Chondrocyte (in vitro differentiated cells): ENCODE measurements around the gene ZNF552. TPM values are rescaled to one million over a fixed set of nuclear protein-coding genes. Genes with fewer than 3 reads are reported as not detected.
"Not testable (repeated sequence)": the region's sequence is repeated elsewhere in the genome, so short reads cannot be mapped to it uniquely, and the experiment has no call there.

Experiments
- DNase-seq: peaks from one replicate; pipeline ENCODE4 v3.0.0; 2021; ENCODE audit warnings: mixed read lengths, low spot score
- H3K27ac Mint-ChIP-seq: one replicate; pipeline ENCODE4 v1.8.0; 2021; ENCODE audit warnings: mild to moderate bottlenecking, moderate library complexity, mixed read lengths; ENCODE audit not compliant: unreplicated experiment
- H3K27me3 Mint-ChIP-seq: 2 replicates; pipeline ENCODE4 v1.8.0; 2021; ENCODE audit warnings: low read depth, mixed read lengths
- H3K36me3 Mint-ChIP-seq: 2 replicates; pipeline ENCODE4 v1.8.0; 2021; ENCODE audit warnings: low read depth, mixed read lengths
- H3K4me1 Mint-ChIP-seq: 2 replicates; pipeline ENCODE4 v1.8.0; 2021; ENCODE audit warnings: low read depth, mild to moderate bottlenecking, mixed read lengths
- H3K4me3 Mint-ChIP-seq: one replicate; pipeline ENCODE4 v1.8.0; 2021; ENCODE audit warnings: mild to moderate bottlenecking, moderate library complexity, mixed read lengths; ENCODE audit not compliant: unreplicated experiment
- H3K9me3 Mint-ChIP-seq: 2 replicates; pipeline ENCODE4 v1.8.0; 2021; ENCODE audit warnings: low read depth, mixed read lengths
- CTCF ChIP-seq: fragments of 200-600 bp; sonication (generic); IDR thresholded peaks from 2 replicates; pipeline ENCODE4 v1.5.0; 2021; ENCODE audit warnings: antibody characterized with exemption, mild to moderate bottlenecking, moderate library complexity
- total RNA-seq: library from RNA; stranded (reverse); gene quantifications from 3 replicates; pipeline ENCODE4 v1.2.1, GENCODE V29; 2021

Gene ZNF552
- total RNA-seq, 1 donor from 2014 or later = 3.6 TPM

GRCh38 chr19:57821095-57821494, 6.4 kb upstream of the ZNF552 start:
- H3K27me3 Mint-ChIP-seq = not testable (repeated sequence)

GRCh38 chr19:57820599-57820998, 5.9 kb upstream of the ZNF552 start:
- no peaks in the 10 kb centered on the region for H3K9me3 Mint-ChIP-seq
- TF ChIP-seq CTCF = no peak
- H3K36me3 Mint-ChIP-seq = peaks cover 8% of the 10 kb centered on the region
- H3K4me3 Mint-ChIP-seq = peak overlapping the region; percentile 90
- DNase-seq = no peak
- H3K27me3 Mint-ChIP-seq = no peaks in the 10 kb centered on the region
- H3K4me1 Mint-ChIP-seq = peaks cover 39% of the 10 kb centered on the region
- peak overlapping the region; percentile 96 for H3K27ac Mint-ChIP-seq

More at GRCh38 chr19:57821095-57821494, 6.4 kb upstream of the ZNF552 start:
- peak overlapping the region; percentile 90 for H3K4me3 Mint-ChIP-seq
- peaks cover 39% of the 10 kb centered on the region for H3K4me1 Mint-ChIP-seq
- peak overlapping the region; percentile 96 for H3K27ac Mint-ChIP-seq
- not testable (repeated sequence) for DNase-seq, H3K9me3 Mint-ChIP-seq, H3K36me3 Mint-ChIP-seq

- peak; percentile 62 for TF ChIP-seq CTCF
- Mint-ChIP-seq H3K4me3 (peak overlapping the region; percentile 90), H3K4me1 (peaks cover 43% of the 10 kb centered on the region), H3K9me3 (no peaks in the 10 kb centered on the region), H3K27me3 (no peaks in the 10 kb centered on the region), H3K27ac (peak overlapping the region; percentile 96), H3K36me3 (peaks cover 8% of the 10 kb centered on the region)
- DNase-seq = no peak
Measured at GRCh38 chr19:57819475-57820148, 4.9 kb upstream of the ZNF552 start.

- Mint-ChIP-seq H3K9me3 (no peaks in the 10 kb centered on the region), H3K27ac (peak overlapping the region; percentile 96), H3K27me3 (no peaks in the 10 kb centered on the region), H3K4me1 (peaks cover 45% of the 10 kb centered on the region), H3K36me3 (peaks cover 6% of the 10 kb centered on the region), H3K4me3 (peak overlapping the region; percentile 23)
- no peak for TF ChIP-seq CTCF
- DNase-seq = no peak
Measured at GRCh38 chr19:57818378-57818777, 3.7 kb upstream of the ZNF552 start.

- Mint-ChIP-seq H3K27ac (no peak overlapping the region), H3K27me3 (no peaks in the 10 kb centered on the region), H3K36me3 (peaks cover 6% of the 10 kb centered on the region), H3K4me3 (no peak overlapping the region), H3K9me3 (no peaks in the 10 kb centered on the region), H3K4me1 (peaks cover 46% of the 10 kb centered on the region)
- DNase-seq = no peak
- TF ChIP-seq CTCF = no peak
Measured at GRCh38 chr19:57817976-57818375, 3.3 kb upstream of the ZNF552 start.

- peaks cover 6% of the 10 kb centered on the region for H3K36me3 Mint-ChIP-seq
- no peak overlapping the region for H3K27ac Mint-ChIP-seq
- TF ChIP-seq CTCF = no peak
- no peak for DNase-seq
- H3K4me1 Mint-ChIP-seq = peaks cover 44% of the 10 kb centered on the region
- no peak overlapping the region for H3K4me3 Mint-ChIP-seq
- no peaks in the 10 kb centered on the region for H3K9me3 Mint-ChIP-seq
- no peaks in the 10 kb centered on the region for H3K27me3 Mint-ChIP-seq
Measured at GRCh38 chr19:57816652-57817051, 1.9 kb upstream of the ZNF552 start.
